HG03064 (cell line): ENCODE measurements around the gene RPGR.

Source experiments
- ATAC-seq: cut with Tn5 transposase; IDR thresholded peaks from one replicate; pipeline ENCODE4 v1.9.1; 2021; ENCODE audit warnings: low read depth; ENCODE audit not compliant: unreplicated experiment

Gene RPGR

DNA sequence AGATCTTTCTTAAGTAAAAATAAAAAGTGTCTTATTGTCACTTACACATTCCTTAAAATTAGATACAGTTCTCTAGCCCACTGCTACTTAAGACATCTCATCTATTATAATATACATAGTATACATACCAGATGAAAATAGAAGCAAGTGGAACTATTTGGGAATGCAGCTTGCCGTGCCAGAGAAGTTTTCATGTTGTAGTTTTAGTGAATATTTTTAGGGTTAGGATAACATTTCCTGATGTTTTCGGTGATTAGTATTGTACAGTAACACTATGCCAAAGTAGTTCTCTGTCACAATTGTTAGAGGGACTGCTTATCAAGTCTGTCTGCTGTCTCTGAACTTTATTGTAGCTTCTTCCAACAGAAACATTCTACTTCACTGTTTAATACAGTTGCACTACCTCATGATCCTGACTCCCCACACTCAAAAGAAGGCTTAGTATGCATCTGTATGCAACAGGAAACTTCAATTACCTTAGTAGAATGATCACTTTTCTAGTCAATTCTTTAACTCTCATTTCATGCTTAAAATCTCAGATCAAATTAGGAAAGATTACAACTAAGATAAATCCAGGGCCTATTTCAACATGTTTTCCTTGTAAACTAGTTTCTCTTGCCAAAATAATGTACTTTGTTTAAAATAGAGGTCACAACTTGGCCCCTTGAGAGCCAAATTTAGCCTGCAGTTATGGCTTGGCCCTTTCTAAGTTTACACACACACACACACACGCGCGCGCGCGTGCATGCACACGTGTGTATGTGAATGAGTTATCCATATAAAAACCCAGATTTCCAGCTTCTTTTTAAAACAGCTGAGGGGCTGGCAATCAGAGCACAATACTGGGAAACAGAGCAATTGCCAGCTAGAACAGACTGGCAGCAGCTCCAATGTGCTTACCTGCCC is 64.3 kb downstream of the RPGR start:
- no peak for ATAC-seq

DNA sequence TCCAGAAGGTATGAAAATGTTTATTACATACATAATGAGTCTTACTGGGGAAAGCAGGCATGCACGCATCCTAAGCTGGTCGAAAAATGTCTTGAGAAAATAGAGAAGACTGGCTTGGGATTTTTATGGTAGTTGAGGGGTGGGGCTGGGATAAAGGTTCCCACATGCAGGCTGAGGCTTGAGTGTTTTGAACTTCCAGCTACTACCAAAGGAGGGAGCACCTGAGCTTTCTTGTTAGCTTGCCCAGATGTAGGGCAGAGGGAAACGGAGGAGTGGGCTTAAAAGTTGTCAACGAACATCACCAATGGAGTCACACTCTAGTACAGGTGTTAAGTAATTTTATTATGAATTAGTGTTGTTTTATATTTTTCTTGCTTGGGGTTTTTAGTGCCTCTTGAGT is 67.1 kb downstream of the RPGR start:
- no peak for ATAC-seq

DNA sequence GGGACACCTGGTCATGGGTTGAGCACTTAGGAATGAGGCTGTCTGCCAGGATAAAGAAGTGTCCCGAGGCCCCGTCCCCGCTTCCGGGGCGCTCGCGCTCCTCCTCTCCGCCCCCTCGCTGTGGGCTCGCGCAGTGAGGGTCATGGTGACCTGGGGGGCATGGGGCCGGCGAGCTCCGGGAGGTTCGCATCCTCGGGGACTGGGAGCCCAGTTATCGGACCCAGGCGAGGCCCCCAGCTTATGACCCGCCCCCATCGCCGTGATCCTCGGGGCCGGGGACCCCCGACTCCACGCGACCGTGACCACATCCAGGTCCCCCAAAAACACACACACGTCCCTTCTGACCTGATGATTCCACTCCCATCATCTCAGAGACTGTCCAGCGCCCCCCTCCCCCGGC is 71.3 kb downstream of the RPGR start:
- ATAC-seq: no peak

DNA sequence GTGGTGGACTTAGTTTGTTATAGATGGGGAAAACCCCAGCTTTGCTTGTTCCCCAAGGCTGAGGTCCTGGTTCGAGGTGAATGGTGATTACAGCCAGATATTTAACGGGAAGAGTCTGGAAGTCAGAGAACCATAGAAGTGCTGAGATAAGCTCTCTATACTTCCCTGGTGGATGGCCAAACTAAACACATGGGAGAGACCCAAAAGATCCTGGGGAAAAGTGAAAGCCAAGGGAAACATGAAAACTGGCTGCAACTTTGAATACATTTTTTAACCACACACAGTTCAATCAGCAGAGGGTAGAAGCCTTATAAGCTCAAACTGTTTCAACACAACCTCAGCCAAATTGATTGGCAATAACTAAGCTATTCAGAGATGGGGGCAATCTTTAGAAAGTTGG is 77.3 kb downstream of the RPGR start:
- no peak for ATAC-seq

DNA sequence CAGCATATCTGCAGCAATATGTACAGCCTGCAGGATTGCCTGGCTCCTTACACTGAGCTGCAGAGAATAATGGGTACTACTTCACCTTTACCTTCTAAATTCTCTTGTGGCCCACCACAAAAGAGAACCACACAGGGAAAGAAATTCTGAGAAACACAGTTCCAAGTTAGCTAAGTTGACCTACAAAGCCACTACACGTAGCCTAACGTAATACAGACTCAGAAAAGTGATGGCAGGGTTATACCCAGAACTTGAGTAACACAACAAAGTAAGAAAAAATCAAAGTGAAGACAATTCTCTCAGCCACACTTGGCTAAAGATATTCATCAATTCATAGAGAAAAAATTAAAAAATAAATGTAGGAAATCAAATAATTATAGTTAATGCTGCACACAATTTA is 80.3 kb downstream of the RPGR start:
- no peak for ATAC-seq

DNA sequence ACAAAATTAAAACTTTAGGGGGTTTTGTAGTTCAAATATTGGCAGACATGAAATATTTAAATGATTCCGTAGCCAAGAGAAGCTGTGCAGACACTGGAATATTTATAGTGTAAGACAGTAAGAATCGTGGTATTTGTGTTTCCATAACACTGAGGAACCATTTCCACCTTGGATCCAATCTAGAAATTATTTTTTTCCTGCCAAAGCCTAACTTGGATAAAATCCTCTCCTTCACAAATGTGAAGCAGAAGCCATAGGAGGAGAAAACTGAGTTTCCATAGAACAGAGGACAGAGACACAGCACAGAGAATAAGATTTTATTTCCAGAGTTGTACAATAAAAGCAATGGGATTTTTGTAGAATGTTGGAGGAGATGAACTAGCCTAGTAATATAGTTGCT is 86.8 kb downstream of the RPGR start:
- no peak for ATAC-seq

DNA sequence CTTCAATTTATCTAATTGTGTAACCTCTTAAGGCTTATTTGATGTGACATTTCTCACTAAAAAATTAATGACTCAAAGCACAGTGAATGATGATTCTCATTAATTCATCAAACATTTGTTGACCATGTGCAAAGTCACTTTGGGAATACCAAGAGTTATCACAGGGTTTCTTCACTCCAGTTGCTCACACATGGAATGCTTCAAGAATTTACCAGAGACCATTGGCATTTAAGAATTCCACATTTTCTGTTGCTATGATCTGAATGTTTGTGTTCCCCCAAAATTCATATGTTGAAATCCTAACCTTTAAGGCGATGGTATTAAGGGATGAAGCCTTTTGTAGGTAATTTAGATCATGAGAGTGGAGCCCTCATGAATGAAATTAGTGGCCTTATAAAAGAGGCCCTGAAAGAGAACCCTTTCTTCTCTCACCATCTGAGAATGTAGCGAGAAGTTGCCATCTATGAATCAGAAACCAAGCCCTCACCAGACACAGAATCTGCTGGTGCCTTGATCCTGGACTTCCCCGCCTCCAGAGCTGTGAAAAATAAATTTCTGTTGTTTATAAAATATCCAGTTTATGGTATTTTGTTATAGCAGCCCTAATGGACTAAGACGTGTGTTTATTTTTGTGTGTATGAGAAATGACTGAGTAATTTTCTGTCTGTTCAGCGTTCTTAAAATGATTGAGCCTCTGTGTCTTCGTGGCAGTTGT is 90.3 kb downstream of the RPGR start:
- no peak for ATAC-seq

DNA sequence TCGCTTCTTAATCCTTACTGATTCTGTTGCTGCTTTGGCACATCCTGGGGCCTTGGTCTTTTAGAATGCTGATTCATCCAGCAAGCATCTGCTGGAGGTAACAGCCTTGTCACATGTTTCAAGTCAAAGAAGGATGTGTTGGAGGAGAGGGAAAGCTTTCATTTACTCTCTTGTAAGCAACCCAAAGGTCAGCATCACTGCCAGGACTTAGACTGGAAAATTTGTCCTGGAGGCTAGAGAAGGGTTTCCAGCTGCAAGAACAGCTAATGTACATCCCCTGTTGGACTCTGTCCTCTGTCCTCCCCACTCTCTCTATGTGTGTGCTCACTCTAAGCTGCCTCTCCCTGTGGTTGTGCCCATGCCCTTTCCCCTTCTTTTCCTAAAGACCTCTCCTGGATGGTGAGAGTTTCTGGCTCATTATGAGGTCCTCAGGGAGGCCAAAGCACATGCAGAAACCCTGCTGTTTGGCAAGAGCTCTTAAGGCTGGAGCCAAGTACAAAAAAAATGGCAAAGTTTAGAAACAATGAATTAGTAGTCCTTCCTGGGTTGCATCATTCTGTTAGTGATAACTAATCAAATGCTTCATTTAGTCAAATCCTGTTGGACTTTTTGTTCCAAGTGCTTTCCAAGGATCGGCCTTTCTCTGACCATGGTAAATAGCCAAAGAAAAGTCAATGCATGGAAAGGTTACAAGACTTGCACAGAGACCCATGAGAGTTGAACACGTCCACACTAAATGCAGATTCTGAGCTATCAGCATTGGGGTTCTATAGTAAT is 93.2 kb downstream of the RPGR start:
- no peak for ATAC-seq

DNA sequence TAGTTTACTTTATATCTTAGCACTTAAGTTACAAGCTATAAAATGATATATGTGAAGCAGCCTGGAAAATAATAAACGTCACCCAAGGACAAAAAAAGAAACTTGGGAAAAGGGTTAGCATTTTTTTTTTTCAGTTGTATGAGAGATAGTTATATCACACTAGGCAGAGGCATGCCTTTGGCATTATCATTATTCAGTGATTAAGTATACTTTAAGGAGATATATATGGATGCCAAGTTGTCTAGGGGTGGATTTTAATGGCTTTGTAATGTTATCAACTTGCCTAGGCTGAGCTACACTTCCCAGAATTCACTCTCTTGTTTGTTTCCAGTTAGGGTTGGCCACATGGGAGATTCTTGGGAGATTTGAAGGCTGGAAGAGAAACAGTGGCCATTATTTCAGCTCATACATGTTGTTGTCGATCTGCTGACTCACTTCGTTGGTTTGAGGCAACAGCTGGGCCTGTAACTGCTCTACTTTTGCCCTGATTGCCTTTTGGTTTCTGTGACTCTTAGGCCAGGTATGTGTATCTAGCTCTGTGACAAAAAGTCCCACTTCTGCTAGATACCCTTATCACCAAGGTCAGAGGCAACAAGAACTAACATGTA is 95.1 kb downstream of the RPGR start:
- ATAC-seq: no peak

DNA sequence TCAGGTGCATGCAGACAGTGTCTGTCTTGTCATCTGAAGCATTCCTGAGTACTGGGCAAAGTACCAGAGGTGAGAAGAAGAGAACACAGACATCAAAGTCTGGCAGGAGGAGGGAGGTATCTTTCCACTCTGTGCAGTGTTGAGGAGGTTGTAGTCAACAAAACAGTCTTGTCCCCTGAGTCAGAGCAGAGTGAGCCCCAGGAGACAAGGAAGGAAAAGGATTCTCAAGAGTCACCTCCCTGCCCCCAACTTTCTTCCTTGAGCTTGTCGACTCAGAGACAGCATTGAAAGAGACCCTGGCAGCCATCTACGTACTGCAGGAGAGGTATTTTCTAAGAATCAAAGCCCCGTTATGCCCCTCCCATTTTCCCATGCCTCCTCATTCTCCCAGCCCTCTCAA is 102.2 kb downstream of the RPGR start:
- ATAC-seq: no peak

DNA sequence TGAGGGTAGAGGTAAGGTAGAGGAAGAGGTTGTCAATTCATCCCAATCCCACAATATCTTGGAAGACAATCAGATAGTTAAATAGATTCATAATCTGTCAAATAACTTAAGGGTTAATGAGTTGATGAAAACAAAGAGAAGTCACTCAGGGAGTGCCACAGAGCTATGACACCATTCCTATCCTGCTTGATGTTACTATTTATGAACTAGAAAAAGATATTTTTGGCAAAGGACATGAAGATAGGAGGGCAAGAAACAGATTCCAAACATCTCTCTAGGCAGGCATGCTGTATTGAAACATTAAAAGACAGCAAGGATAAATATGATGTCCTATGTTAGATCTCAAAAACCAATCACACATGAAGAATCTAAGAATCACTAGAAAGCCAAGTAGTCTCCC is 103.1 kb downstream of the RPGR start:
- ATAC-seq: no peak

DNA sequence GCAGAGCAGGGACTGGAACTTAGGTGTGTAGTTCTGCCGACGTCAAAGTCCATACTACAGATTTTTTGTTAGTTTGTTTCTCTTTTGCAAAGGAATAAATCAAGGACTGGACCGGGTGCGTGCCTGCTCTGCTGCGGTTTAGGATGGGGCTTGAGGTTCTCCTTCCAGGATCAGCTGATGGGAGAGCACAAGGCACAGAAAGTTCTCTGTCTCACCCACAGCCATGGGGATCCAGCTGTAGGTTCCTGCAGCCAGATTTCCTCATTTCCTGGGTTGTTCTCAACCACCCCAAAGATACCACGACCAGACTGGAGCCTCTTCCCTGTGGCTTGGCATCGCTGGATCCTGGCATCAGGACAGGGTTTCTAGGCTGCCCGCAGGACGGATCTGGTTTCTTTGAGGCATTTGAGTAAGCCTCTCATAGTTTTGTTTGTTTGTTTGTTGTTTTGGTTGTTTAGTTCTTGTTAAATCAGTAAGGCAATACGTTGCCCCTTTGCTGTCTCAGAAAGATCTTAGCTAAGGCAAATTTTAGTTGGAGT is 105.8 kb downstream of the RPGR start:
- ATAC-seq: no peak

DNA sequence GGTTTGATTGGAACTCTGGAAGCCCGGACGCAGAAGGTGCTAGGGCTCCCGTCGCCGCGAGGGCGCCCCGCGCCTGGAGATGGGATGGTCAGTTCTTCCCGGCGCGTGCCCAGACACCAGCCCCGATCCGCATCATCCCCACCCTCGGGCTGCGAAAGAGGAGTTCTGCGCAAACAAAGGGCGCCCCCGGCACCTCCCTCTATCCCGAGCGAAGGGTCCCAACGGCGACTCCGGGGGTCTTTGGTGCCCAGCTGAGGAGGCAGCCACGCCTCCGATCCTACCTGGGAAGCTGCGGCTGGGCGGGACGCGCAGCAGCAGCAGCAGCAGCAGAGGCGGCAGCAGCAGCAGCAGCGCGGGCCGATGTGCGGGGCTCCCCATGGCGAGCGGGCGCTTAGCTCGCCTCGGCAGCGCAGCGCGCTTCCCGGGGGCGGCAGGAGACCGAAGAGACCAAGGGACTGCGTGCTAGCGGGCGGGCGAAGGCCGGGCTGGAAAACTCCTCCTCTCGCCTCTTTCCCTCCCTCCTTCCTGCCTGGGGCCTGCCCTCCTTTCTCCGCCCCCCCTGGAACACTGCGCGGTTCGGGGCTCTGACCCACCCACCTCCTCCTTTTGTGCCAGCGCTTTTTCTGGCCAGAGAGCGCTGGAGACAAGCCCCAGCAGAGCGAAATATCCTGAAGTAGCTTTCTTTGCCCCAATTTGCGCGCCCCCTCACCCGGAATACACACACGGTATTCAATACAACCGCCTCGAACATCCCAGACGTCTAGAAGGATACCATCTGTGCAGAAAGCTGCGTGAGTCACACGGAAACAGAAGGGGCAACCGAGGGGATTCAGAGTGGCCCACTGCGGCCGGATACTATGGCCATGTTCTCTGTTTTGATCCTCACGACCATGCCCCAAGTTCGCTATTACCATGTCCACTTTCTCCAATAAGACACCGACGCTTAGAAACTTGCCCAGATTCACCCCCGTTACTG is 106.6 kb downstream of the RPGR start, which contains the start of gene SRPX:
TSS of gene SRPX (minus strand) at position 457 of the 976 bp plus-strand sequence. CDS start at position 378, 79 bp downstream.
- no peak for ATAC-seq

DNA sequence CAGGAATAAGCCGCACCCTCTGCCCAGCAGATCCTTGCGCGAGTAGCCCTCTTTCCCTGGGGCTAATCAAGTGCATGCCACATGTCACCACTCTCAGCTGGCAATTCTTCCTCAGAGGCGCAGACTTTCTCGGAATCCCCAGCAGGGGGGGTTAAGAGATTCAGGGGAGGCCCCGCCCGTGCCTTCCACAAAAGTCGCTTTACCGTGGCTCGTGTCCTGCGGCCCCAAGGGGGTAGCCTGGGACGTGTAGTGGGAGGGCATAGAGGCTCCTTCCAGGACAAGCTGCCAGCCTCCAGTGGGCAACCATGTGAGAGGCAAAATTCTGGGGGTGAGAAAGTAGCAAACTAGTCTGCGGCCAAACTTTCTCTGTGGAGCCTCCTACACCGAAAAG is 107.3 kb downstream of the RPGR start:
- no peak for ATAC-seq
